SKM-1 treated with dmso at 0.1 percent for 144 hours (cell line): ENCODE data around the gene PRKCD.
A peak's percentile ranks its signal among the peaks of the same experiment; 100 is the strongest.
"Not testable (repeated sequence)": the region's sequence is repeated elsewhere in the genome, so short reads cannot be mapped to it uniquely, and the experiment has no call there.

Source experiments
- DNase-seq: peaks from one replicate; lab custom pipeline; 2025; ENCODE audit not compliant: unreplicated experiment; lab: John Stamatoyannopoulos, UW

The PRKCD gene

DNA sequence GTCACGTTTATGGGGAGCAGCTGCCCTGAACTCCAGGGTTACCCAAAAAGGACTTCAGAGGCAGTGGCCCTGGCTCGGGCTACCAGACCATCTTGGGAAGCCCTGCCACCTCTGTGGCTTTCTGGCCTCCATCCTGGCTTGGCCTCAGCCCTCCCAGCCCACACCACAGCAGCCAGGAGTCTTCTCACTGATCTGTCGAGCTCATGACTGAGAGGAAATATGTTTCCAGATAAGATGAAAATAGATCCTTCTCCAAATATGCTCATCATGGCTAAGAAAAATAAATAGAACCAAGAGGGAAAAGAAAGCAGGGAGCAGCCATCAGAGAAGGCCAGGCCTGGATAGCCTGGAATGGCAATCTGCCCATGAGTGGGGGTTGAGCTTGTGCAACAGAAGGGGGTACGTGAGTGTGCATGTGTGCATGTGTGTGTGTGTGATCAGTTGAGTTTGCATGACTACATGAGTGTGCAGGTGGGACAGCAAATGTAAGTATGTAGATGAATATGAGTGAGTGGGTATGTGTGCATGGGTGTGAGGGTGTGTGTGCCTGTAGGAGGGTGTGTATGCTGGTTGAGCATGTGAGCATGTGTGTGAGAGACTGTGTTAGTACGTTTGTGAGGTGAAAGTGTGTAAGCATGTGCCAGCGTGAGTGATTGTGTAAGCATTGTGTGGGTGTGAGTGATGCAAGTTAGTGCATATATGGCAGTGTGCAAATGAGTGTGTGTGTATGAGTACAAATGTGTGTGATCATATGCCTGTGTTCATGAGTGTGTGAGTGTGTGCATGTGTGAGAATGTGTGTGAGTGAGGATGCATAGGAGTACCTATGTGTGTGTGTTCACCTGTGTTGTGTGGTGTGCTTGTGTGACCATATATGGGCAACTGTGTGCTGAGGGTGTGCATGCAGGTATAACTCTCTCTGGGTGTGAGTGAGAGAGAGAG lies 20.8 kb upstream of the PRKCD start:
- DNase-seq, result no peak

GRCh38 chr3:53140847-53141845 lies 19.9 kb upstream of the PRKCD start:
- DNase-seq, result peak; percentile 94

GRCh38 chr3:53142986-53143385 lies 18.0 kb upstream of the PRKCD start:
- peak; percentile 80 for DNase-seq

GRCh38 chr3:53144446-53144845 lies 16.6 kb upstream of the PRKCD start:
- DNase-seq, result no peak

DNA sequence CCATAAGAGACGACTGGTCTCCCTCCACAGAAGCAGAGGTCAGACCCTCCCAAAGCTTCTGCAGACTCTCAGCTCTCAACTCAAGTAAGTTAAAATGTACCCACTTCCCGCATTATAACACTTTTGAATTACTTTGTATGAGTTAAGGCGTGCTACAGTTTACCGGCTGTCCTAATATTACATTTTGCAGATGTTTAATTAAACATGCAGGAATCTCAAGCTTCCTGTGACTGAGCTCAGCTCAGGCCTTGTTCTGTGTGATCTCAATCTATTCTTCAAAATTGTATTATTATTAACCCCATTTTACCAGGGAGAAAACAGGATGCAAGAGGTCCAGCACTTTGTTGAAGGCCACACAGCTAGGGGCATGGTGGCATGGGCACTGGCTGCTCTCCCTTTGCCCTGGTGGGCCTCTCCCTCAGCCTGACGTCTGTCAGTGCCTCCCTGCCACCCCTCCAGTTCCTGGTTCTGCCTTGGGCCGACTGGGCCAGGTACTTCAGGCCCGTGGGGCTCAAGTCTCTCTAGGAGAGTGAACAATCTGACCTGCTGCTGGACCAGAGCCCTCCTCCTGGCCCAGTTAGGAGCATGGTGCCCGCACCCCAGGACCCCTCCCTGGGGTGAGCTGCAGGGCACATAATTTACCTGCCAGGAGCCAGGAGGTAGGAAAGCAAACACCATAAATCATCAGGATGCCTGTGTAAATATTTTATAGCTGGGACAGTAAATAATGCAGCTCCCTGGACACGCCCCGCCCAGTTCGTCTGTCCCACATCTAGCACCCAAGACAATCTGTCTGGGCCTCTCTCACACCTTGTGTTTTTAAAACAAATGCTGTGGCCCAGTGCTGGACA lies 15.9 kb upstream of the PRKCD start:
- no peak for DNase-seq

- DNase-seq, result no peak
These were observed 15.3 kb upstream of the PRKCD start for GRCh38 chr3:53145713-53146080.

DNA sequence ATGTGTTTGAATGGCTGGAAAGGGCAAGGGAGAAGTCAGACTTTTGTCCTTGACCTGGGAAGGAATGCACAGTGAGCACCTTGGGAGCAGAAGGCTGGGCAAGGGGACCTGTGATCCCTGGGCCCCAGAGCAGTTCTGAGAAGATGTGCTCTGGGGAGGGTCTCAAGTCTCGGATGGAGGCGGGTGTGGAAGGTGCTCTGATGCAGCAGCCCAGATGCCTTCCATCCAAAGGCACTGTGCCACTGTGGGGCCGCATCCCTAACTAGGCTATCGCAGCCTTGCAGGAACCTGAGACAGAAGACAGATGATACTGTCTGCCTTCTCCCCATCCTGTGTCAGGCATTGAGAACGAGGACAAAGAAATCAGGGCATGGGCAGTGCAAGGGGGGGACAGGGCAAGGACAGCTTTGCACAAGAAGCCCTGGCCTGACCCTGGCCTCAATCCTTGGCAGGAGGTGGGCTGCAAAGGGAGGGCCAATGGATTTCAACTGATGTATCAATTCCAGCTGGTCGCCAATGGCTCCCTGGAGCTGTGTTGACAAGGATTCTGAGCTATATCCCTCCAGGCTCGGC lies 14.6 kb upstream of the PRKCD start:
- DNase-seq, result no peak

DNA sequence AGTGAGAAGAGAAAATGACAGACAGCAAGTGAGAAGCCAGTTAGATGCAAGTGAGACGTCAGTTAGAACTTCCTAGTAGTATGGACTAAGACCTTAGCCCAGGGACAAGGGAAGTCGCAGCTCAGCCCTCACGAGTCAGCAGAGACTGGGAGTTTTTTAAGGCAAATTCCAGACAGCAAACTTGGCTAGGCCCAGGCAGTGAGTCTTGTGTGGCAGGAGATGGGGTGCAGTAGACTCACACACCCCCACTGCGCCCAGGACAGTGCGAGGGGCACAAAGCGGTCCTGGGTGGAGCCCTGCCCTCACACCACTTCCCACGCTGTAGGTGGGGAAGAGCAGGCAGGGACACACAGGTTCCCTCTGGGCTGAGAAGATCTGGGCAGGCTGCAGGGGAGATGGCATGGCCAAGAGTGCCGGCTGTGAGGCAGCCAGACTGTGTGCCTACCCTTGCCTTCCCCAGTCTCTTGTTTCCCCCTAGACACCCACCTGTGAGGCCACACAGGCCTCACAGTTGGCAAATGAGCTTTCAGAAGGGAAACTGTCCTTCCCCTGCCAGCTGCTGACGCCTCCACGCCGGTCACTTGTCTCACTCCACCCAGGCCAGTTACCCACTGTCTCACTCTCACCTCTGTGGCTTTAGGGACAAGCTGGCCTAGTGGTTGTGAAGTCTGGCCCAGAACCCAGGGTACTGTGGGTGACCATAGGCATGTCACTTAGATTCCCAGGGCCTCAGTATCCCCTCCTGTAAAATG lies 13.7 kb upstream of the PRKCD start:
- DNase-seq, result no peak

DNA sequence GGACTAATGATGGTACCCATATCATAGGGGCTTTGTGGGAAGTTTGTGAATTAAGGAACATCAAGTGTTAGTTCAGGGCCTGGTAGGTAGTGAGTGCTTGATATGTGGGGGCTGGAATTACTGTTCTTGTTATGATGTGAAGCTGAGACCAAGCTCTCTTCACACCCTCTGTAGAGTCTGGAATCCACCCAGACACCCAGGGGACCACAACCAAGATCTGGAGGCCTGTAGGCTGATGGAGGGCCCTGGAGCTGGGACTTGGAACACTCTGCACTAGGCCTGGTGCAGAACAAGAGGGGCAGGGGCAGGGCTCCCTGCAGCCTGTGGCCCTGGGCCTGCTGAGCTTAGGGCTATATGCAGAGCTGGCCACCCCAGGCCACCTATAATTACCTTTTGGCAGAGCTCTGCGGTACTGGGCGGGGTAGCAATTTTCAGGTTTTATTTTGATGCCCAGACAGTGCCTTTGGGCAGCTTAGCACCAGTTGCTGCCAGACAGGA lies 13.1 kb upstream of the PRKCD start:
- no peak for DNase-seq

DNA sequence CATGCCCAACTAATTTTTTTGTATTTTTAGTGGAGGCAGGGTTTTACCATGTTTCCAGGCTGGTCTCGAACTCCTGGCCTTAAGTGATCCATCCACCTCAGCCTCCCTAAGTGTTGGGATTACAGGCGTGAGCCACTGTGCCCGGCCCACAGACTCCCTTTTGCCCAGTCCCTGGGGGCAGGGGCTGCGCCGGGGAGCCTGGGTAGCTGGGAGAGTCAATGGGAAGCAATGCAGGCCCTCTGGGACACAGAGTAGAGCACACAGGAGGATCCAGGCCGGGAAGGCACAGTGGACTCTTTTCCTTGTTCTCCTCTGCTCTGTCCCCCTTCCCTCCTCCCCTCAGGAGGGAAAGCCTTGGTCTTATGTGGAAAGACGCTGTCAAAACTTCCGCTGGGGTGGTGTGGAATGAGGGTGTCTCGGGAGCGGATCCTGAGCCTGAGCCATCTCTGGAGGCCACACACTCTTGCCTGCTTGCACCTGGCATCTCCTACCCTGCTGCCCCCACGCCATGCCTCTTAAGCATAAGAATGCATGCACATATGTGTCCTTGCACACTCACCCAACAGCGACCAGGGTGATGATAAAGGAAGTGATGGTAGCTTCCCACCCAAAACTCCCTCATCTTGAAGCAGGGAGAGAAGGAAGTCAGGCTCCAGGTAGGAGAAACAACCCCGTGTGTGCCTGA lies 11.9 kb upstream of the PRKCD start:
- no peak for DNase-seq

DNA sequence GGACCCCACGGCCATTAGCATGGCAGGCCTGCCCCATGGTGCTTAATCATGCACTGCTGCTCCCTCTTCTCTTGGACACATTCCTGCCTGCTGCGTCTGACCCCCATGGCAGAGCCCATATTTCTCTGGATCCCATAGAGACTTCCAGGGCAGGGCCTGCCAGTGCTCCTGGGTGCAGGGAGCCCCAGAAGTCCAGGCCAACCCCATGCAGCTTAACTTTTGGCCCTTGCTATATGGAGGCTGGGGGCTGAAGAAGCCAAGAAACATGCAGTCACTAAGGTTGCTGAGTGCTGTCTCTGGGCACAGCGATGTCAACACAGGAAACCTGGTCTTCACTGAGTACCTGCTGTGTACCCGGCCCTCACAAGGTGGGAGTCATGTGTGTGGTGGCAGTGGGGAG lies 11.3 kb upstream of the PRKCD start:
- no peak for DNase-seq

DNA sequence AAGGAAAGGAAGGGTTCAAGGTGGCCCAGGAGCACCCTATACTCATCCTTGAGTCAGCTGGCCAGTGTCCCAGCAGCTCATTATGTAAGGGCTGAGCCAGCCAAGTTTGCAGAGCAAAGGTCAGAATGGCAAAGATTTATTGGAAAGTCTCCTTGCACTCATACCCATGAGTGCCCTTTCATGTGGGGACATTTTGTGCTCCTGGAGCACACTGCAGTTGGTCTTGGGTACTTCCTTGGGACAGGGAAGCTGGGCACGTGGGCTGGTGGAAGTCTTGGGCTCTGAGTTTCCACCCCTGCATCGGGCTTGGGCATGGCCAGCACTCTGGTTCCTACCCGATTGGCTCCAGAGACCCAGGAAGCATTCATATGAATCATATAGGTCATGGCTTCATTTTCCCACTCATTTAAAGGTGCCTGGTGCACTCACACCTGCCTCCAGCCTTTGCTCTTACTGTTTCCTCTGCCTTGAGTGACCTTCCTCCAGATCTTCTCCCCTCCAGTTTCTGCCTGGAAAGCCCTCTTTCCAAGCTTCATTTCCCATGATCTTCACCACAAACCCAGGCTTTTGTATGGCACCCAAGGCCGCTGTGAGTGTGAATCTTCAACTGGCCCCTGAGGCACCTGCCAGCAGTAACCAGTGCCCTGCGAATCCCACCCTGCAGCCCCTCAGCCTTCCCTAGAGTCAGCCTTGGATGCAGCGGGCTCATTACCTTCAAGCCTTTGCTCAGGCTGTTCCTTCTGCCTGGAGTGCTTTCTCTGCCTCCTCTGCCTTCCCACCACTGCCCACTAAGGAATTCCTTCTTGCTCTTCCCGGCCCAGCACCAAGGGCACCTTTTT lies 10.5 kb upstream of the PRKCD start:
- no peak for DNase-seq

GRCh38 chr3:53151086-53151438 lies 9.9 kb upstream of the PRKCD start:
- not testable (repeated sequence) for DNase-seq

- no peak for DNase-seq
These were observed 9.5 kb upstream of the PRKCD start for GRCh38 chr3:53151465-53151864.

GRCh38 chr3:53151870-53152660 lies 8.9 kb upstream of the PRKCD start:
- DNase-seq, result peak; percentile 34

DNA sequence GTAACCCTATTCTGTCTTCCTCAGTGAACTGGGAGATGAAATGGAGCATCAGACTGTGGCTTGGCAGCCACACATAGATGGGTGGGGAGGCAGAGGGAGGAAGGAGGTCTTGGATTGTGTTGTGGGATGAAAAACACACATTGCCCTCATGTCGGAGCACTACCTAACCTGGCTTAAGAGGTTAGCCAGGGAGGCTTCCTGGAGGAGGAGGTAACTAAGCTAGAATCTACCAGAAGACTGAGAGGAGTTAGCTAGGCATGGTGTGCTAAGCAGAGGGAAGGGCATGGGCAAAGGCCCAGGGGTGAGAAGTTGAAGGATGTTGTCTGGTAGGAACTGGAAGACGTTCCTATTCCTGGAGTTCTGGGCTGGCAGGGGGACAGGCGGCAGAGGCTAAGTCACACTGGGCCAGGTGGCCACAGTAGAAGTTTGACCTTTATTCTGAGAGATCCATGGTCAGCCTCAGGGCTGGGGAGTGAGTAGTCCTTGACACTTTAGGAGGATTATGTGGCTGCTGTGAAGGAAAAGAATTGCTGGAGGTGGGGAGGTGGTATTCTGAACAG lies 7.7 kb upstream of the PRKCD start:
- DNase-seq, result no peak

GRCh38 chr3:53153980-53154379 lies 7.0 kb upstream of the PRKCD start:
- no peak for DNase-seq
